SIG-M5 treated with dmso at 0.1 percent for 504 hours (cell line): ENCODE measurements around the gene ZNF578.
"Not testable (repeated sequence)": the region's sequence is repeated elsewhere in the genome, so short reads cannot be mapped to it uniquely, and the experiment has no call there.

Experiments used
- DNase-seq: peaks from one replicate; lab custom pipeline; 2025; ENCODE audit not compliant: unreplicated experiment; lab: John Stamatoyannopoulos, UW

Gene ZNF578

DNA sequence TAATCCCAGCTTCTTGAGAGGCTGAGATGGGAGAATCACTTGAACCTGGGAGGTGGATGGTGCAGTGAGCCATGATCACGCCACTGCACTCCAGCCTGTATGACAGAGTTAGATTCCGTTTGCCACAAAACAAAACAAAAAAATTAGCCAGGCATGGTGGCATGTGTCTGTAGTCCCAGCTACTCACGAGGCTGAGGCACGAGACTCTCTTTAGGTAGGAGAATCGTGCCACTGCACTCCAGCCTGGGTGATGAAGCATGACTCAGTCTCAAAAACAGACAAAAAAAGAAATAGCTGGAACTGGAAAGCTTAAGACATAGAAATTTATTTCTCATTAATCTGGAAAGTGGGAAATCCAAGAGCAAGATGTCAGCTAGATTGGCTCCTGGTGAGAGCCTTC lies 53.9 kb downstream of the ZNF578 start:
- DNase-seq = no peak

DNA sequence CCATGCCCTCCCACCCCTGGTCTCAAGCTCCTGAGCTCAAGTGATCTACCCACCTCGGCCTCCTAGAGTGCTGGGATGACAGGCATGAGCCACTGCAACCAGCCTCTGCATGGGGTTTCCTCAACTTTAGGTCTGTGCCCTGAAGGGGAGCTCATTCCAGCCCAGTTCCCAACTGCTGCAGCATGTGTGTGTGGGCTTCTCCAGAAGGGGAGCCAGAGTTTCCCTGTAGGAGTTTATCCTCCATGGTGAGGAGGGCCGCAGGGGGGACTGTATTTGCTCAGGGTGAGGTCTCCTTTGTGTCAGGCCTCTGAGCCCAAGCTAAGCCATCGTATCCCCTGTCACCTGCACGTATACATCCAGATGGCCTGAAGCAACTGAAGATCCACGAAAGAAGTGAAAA lies 62.8 kb downstream of the ZNF578 start:
- no peak for DNase-seq

DNA sequence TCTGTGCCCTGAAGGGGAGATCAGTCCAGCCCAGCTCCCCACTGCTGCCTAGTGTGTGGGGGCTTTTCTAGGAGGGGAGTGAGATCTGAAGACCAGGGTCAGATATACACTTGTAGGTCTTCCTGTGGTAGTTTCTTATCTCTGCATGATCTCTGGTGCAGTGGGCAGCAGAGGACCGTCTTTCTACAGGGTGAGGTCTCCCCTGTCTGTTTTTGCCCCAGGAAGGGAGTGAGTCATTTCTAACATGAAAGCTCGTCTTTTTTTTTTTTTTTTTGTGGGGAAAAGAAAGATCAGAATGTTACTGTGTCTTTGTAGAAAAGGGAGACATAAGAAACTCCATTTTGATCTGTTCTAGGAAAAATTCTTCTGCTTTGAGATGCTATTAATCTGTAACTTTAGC lies 65.3 kb downstream of the ZNF578 start:
- no peak for DNase-seq

DNA sequence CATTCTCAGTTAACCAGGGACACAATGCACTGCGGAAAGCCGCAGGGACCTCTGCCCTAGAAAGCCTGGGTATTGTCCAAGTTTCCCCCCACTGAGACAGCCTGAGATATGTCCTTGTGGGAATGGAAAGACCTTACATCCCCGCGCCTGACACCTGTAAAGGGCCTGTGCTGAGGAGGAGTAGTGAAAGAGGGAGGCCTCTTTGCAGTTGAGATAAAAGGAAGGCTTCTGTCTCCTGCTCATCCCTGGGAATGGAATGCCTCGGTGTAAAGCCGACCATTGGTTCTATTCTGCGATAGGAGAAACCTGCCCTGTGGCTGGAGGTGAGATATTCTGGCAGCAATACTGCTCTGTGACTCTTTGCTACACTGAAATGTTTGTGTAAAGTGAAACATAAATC lies 65.8 kb downstream of the ZNF578 start:
- DNase-seq = not testable (repeated sequence)

DNA sequence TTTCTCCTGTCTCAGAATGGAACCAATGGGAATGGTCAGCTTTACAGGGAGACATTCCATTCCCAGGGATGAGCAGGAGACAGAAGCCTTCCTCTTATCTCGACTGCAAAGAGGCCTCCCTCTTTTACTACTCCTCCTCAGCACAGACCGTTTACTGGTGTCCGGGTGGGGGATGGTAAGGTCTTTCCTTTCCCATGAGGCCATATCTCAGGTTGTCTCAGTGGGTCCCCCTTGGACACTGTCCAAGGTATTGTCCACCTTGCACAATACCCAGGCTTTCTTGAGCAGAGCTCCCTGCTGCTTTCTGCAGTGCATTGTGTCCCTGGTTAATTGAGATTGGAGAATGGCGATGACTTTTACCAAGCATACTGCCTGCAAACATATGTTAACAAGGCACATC lies 66.7 kb downstream of the ZNF578 start:
- no peak for DNase-seq

DNA sequence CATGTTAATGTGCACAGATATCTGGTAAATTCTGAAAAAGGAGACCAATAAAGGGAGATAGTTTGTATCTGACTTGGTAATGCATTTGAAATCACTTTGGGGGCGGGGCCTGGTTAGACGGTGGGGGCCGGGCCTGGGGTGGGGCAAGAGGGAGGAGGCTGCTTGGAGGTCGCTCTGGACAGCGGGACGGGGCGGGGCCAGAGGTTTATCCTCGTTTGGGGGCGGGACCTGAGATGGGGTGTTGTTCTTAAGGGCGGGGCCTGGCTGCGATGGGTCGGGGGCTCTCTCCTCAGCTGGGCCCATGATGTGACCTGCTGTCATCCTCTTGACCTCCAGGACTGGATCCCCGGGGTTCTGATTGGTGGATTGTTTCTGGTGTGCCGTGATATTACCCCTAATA lies 69.2 kb downstream of the ZNF578 start:
- DNase-seq = no peak

DNA sequence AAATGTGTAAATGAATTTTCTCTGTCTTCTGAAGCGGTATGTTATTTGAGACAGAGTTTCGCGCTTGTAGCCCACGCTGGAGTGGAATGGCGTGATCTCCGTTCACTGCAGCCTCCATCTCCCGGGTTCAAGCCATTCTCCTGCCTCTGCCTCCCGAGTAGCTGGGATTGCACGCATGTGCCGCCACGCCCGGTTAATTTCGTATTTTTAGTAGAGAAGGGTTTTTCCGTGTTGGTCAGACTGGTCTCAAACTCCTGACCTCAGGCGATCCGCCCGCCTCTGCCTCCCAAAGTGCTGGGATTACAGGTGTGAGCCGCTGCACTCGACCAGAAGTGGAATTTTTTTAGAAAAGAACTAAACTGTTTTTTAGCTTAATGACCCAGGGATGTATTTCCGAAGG lies 70.7 kb downstream of the ZNF578 start:
- no peak for DNase-seq

DNA sequence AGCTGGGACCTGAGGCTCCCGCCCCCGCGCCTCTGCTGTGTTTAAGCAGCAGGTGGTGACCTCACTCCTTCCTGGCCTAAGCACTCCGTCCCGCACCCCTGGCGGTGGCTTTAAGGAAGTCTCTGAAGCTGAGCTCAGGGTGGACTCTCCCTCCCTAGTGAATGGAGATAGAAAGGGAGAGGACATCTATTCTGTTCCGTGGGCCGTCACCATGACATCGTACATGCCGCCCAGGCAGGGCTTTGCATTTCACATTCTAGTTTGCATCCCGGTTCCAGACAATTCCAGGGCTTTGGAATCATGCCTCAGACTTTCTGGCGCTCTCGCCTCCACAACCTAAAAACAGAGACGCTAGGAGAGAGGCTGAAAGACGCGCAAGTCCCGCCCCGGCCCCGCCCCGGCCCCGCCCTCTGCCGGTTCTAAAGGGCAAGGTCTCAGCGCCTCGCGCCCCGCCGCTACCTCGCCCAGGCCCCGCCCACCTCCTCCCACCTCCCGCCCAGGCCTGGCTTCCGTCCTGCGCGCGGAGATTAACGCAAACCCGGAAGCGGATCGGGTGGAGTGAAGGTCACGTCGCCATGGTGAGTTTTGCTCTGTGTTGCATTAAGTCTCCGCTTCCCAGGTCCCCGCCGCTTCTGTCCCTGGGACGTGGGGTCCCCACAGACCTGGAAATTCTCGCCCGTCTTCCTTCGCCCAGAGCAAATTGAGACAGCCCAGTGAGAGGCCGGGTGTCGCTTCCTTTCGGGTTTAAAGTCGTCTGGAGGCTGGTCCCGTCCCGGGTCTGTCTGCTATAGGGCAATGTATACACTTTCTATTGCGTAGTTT lies 74.0 kb downstream of the ZNF578 start, which contains the start of gene ZNF808:
Gene ZNF808, plus strand, starts transcription at position 535 of the 822 bp plus-strand sequence. CDS start 15,617 bp downstream, outside the sequence.
- peak; percentile 66 for DNase-seq

DNA sequence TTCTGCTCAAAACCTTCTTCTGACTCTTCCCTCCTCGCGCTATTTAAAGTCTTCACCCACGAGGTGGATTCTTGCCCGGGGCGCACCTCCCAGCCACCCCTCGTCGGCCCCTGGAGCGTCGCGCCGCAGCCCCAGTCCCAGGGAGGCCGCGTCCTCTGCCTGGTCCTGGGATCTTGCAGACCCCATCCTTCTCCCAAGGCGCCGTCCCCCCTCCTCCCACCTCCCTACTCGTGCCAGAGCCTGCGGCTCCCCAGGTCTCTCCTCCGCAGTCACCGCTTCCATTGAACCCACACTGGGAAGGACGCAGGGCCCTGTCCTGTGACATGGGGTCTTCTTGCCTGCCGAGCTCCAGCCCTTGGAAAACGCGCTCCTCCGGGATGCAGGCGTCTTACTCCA lies 74.6 kb downstream of the ZNF578 start:
- DNase-seq = no peak

DNA sequence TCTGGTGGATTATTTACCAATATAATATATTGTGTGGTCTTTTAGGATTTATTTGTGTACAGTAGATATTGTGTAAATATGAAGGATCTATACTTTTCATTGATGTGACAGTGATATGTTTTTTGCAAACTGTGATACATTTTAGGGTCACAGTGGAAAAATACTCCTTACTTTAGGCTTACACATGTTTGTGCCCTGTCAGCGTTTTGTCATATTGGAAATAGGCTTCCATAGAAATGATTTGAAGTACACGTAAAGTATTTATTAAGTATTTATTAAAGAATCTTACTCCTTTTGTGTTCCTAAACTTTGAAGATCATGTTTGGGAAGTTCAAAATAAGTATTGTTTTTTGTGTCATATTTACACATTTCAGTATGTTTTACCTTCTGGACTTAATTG lies 79.1 kb downstream of the ZNF578 start:
- DNase-seq = no peak

DNA sequence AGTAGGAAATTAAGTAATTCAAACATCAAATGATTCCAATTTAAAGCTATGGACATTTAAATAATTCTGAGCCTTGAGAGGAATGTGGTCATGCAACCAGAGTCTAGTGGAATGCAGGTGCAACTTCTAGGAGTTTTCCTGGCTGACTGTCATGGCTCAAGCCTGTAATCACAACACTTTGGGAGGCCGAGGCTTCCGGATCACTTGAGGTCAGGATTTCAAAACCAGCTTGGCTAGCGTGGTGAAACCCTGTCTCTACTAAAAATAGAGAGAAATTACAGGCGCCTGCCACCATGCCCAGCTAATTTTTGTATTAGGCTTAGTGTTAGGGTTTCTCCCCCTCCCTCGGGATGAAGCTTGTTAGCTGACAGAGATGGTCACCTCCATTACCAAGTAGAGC lies 80.5 kb downstream of the ZNF578 start:
- no peak for DNase-seq

DNA sequence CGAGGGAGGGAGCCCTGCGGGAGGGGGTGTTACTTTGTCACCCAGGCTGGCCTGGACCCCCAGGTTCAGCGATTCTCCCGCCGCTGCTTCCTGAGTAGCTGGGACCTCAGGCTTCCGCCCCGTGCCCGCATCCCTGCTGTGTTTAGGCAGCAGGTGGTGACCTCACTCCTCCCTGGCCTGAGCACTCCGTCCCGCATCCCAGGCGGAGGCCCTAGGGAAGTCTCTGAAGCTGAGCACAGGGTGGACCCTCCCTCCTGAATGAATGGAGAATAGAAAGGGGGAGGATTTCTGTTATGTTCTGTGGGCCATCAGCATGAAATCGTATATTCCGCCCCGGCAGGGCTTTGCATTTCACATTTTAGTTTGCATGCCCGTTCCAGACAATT lies 82.0 kb downstream of the ZNF578 start:
- not testable (repeated sequence) for DNase-seq

DNA sequence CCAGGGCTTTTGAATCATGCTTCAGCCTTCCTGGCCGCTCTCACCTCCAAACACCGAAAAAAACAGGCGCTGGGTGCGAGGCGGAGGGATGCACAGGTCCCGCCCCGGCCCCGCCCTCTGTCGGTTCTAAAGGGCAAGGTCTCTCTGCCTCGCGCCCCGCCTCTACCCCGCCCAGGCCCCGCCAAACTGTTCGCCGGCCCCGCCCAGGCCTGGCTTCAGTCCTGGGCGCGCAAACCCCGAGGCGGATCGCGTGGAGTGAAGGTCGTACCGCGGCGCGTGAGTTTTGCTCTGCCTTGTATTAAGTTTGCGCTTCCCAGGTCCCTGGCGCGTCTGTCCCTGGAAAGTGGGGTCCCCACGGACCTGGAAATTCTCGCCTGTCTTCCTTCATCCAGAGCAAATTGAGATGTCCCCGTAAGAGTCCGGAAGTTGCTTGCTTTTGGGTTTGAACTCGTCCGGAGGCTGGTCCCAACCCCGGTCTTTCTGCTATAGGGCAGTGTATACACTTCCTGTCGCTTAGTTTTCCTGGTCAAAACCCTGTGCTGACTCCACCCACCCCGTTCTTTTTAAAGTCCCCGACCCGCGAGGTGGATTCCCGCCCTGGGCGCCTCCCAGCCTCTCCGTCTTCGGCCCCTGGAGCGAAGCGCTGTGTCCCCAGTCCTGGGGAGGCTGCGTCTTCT lies 82.6 kb downstream of the ZNF578 start:
- DNase-seq = no peak

DNA sequence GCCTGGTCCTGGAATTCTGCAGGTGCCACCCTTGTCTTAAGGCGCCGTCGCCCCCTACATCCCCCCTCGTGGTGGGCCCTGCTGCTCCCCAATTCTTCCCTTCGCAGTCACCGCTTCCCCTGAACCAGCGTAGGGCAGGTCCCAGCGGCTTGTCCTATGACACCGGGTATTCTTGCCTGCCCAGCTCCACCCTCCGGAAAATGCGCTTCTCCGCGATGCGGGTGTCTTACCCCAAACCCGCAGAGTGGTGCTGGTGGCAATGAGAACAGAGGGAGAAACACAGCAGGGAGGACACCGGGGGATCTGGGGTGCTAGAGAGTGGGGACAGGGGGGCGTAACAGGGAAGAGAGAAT lies 83.1 kb downstream of the ZNF578 start:
- DNase-seq = no peak

DNA sequence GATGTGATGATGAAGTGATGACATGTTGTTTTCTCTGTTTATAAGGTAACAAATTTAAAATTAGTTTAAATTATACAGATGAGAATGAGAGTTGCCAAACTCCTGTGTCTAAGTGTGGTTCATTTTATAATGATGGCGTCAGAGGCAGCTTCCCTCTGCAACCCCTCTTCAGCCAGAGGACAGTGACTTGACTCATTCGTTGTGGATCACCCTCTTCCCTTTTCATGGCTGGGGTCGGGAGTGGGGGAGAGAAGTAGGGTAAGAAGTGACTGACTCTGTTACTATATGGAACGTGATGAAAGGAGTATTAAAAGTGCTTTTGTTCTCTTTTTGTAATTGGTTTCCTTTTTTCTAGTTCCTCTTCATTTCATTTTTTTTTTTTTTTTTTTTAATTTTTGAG lies 85.5 kb downstream of the ZNF578 start:
- not testable (repeated sequence) for DNase-seq

DNA sequence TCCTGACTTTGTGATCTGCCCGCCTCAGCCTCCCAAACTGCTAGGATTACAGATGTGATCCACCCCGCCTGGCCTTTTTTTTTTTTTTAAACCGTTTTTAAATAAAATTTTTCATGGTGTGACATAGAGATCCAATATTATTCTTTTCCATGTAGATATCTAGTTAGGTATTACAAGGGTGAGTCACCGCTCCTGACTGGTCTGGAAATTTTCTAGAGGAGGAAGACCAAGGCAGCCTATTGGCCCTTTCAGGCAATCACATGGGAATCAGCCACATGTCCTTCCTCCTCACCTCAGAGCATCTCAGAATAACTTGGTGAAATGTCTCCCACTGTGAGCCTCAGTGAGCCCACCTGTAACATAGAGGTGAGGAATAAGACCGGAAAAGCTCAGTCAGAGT lies 87.8 kb downstream of the ZNF578 start:
- DNase-seq = not testable (repeated sequence)

DNA sequence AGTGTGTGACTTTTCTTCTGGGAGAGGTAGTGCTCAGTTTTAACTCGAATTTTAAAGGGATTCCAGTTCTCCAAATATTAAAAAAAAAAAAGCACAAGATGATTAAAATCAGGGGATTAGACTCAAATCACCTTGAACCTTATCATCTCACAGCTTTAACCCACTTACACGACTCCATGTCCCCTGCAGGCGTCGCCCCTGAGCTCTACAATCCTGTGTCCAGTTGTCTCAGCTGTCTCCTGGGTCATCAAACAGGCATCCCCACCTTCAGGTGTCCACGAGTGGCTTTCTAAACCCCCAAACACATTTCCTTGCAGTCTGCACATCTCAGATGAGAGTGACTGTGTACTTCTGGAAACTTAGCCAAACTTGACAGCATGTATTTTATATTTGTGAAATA lies 88.3 kb downstream of the ZNF578 start:
- DNase-seq = no peak

DNA sequence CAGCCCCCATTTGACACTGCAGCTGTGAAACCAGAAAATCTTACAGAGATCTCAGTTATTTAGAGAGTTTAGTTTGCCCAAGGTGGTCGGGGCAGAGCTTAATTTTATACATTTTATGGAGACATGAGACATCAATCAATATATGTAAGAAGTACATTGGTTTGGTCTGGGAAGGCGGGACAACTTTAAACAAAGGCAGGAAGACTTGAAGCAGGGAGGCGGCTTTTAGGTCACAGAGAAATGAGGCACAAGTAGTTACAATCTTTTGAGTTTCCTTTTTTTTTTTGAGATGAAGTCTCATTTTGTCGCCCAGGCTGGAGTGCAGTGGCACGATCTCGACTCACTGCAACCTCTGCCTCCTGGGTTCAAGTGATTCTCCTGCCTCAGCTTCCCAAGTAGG lies 89.2 kb downstream of the ZNF578 start:
- DNase-seq = not testable (repeated sequence)

DNA sequence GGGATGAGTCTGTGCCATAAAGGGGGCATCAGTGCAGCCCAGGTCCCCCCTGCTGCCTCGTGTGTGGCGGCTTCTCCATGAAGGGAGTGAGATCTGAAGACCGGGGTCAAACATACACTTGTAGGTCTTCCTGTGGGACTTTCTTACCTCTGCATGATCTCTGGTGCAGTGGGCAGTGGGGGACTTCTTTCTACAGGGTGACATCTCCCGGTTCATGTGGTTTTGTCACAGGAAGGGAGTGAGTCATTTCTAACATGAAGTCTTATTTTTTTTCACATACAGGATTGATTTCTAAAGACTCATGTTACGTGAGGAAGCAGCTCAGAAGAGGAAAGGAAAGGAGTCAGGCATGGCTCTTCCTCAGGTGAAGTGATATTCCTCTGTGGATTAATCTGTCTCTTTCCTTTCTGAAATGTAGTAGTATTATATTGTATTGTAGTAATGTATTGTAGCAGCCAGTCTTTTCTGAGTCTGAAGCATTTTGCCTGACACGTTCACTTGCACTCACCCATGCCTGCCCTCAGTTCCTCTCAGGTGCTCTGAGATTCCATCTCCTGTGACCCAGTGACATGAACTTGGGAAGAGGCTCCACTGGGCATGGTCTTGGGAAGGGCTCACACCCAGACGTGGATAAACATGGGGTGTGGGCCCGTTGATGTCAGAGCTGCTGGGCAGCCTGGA lies 89.8 kb downstream of the ZNF578 start:
- no peak for DNase-seq

DNA sequence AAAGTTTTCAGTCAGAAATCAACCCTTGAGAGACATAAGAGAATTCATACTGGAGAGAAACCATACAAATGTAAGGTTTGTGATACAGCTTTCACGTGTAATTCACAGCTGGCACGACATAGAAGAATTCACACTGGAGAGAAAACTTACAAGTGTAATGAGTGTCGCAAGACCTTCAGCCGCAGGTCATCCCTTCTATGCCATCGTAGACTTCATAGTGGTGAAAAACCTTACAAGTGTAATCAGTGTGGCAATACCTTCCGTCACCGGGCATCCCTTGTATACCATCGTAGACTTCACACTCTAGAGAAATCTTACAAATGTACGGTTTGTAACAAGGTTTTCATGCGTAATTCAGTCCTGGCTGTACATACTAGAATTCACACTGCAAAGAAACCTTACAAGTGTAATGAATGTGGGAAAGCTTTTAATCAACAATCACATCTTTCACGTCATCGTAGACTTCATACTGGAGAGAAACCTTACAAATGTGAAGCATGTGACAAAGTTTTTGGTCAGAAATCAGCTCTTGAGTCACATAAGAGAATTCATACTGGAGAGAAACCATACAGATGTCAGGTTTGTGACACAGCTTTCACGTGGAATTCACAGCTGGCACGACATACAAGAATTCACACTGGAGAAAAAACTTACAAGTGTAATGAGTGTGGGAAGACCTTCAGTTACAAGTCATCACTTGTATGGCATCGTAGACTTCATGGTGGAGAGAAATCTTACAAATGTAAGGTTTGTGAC lies 101.0 kb downstream of the ZNF578 start:
- no peak for DNase-seq

DNA sequence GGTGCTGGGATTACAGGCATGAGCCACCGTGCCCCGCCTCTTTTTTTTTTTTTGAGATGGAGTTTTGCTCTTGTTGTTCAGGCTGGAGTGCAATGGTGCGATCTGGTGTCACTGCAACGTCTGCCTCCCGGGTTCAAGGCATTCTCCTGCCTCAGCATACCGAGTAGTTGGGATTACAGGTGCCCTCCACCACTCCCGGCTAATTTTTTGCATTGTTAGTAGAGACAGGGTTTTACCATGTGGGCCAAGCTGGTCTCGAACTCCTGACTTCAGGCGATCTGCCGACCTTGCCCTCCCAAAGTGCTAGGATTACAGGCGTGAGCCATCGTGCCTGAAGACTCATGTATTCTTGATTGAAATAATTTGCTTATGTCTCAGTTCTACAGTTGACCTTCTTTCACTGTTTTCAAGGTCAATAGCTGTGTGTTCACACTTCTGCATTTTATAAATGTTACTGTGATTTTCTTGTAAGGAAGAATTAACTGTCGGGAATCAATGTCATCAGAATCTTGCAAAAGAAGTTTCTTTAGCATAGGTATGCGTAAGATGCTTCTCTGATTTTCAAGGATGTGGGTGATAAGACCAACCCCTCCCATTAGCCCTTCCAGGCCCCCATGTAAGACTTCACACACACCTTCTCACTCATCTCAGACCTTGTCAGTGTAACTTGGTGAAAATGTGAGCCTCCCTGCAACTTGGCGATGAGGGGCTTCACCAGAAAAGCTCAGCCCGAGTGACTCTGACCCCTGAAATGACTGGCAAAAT lies 104.1 kb downstream of the ZNF578 start:
- no peak for DNase-seq
